Hepatic stellate cell (primary cell): Measurements from ENCODE around the gene CTF1.
"Not testable (repeated sequence)": the region's sequence is repeated elsewhere in the genome, so short reads cannot be mapped to it uniquely, and the experiment has no call there.

ENCODE experiments used
- DNase-seq: peaks from one replicate; pipeline ENCODE4 v3.0.0; 2011; ENCODE audit warnings: low spot score

The CTF1 gene

GRCh38 chr16:30931068-30931650 lies 34.7 kb downstream of the CTF1 start:
- DNase-seq = no peak

DNA sequence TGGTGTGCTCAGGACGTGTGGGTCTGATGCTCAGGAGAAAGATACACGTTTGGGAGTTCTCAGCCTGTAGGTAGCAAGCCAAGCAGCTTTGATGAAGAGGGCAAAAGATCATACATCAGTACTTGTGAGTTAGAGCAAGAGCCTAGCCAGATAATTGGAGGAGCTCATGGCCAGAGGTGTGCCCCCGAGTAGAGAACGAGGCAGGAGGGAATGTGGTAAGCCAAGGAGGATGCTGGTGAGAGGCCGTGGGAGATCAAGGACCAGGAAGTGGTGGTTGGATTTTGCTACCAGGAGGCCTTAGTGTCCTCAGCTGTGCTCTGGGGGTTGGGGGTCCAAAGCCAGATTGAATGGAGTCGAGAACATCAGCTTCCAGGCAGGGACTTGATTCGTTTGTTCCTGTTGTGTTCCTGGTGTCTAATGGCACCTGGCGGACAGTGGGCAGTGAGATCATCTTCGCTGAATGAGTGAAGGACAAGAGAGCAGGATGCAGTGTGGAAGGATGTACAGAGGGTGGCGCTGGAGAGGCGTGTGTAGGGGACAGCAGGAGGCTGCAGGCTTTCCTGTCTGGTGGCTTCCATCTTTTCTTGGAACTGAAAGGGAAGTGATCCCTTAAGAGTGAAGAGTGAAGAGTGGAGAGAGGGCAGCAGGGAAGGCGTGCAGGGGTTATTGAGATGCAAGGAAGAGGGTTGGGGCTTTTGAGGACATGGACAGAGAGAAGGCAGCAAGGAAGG lies 38.6 kb downstream of the CTF1 start:
- DNase-seq = peak; percentile 47

DNA sequence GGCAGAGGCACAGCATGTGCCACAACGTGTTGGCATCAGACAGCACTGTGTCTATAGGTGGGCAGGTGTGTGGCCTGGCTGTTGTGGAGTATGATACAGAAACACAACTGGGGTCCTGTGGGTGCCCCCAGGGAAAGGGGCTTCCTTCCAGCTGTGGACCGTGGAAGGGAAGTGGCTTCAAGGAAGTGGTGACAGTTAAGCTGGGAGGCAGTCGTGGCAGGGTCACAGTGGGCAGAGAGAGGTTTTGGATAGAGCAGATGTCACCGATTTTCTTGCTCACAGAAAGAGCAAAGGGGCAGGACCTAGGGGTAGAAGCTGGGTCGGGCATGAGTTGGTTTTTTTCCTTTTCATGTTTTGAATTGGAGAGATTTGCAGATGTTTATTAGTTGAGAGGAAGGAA lies 41.3 kb downstream of the CTF1 start:
- no peak for DNase-seq

DNA sequence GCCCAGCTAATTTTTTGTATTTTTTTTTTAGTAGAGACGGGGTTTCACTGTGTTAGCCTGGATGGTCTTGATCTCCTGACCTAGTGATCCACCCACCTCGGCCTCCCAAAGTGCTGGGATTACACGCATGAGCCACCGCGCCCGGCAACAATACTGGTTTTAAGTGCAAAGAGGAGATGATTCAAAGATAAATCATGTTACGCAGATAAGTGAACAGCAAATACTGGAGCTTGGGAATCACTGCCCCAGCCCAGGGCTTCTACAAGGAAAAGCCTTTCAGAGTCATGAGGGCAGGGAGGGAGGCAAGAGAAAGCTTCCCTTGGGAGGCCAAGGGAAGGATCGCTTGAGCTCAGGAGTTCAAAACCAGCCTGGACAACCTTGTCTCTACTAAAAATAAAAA lies 43.2 kb downstream of the CTF1 start:
- DNase-seq = not testable (repeated sequence)

DNA sequence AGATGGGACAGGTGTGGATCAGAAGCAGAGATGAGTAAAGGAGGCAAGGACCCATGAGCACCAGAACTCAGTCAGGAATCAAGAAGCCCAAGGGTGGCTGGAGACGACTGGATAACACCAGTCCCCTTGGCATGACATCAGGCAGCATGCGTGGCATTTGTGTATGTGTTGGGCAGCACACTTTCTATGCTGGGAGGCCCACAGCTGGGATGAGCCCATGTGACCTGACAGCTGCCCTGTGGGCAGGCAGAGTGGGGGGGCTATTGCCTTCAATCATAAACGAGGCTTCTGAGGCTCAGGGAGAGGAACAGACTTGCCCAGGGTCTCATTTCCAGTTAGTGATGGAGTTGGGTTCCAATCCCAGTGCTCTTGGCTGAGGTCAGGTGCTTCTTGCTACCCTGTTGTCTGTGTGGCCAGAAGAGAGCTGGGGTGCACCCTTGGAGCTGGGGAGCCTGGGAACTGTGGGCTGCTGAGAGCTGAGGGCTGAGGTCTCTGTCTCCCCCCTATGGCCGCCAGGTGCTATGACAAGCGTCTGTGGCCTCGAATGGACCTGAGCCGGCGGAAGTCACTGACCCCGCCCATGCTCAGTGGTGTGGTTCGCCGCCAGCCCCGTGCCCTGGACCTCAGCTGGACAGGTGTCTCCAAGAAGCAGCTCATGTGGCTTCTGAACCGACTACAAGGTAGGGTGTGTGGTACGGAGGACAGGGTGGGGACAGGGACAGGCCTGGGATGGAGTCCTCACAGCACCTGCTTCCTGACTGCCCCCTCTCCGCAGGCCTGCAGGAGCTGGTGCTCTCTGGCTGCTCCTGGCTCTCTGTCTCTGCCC lies 45.4 kb downstream of the CTF1 start:
- DNase-seq = peak; percentile 83

DNA sequence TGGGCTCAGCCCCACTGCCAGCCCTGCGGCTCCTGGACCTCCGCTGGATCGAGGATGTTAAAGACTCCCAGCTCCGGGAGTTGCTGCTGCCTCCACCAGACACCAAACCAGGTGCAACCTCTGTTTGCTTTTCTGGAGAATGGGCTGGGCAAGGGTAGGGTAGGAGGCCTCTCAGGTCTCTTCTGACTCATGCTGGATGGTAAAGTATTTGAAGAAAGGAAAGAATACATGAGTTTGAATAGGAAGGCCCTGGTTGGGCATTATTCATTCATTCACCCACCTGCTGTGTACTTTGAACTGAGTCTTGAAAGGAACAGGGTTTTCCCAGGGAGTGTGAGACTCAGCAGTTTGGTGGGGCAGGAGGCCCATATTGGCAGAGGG lies 46.0 kb downstream of the CTF1 start:
- DNase-seq = no peak

- DNase-seq = no peak
Measured at GRCh38 chr16:30944352-30944751, 47.9 kb downstream of the CTF1 start.

- no peak for DNase-seq
Measured at GRCh38 chr16:30946671-30947540, 50.5 kb downstream of the CTF1 start.

DNA sequence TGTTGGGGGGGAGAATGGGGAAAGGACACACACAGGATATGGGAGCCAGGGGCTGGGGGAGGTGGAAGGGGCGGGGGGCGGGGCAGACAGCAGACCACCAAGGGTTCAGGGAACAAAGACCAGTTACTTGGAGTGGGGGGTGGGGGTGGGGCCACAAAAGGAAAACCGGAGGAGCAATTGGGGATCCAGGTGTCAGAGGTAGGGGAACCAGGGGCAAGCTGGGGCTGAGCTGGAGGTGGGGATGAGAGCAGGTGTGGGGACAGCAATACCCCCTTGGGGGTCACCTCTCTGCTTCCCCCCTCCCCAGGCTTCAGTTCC lies 51.1 kb downstream of the CTF1 start:
- no peak for DNase-seq

GRCh38 chr16:30947859-30948666 lies 51.6 kb downstream of the CTF1 start:
- DNase-seq = peak; percentile 96

GRCh38 chr16:30948667-30949649 lies 52.5 kb downstream of the CTF1 start, which contains the start of gene ORAI3:
Gene ORAI3, plus strand, starts transcription at chr16:30949068. Its CDS starts 222 bp downstream, at chr16:30949290.
- peak; percentile 74 for DNase-seq

DNA sequence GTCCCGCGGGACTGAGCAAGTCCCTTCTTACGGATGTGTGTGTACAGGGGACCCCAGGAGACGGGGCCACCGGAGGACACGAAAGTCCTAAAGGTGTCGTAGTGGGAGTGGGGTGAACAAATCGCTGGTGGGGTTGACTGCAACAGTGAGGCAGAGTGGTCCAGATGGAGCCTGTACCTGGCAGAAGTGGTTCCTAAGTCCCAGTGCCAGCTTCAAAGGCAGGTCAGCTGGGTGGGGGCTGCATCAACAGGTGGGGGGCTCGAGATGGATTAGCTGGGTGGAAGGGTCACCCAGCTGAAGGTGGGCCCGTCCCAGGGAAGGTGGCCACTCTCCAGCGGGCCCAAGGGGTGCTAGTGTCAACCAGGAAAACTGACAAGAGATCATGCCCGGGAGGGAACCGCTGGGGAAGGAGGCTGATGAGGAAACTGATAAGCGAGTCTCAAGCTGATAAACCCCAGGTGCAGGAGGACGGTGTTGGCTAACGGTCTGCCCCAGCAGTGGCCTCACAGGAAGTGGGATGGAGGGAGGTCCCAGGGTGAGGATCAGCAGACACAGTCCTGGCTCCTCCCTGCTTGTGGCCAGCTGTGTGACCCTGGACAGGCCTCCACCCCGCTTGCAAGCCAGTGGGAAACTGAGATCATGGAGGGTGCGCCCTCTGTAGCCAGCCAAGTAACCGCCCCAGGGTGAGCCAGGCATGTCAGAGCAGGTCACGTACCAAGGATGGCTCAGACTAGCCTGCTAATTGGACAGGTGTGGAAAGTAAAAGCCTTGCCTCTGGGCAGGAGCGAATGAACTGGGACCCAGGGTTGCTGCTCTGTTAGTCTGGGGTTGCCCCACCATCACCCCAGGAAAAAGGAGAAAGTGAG lies 53.5 kb downstream of the CTF1 start:
- DNase-seq = peak; percentile 68

DNA sequence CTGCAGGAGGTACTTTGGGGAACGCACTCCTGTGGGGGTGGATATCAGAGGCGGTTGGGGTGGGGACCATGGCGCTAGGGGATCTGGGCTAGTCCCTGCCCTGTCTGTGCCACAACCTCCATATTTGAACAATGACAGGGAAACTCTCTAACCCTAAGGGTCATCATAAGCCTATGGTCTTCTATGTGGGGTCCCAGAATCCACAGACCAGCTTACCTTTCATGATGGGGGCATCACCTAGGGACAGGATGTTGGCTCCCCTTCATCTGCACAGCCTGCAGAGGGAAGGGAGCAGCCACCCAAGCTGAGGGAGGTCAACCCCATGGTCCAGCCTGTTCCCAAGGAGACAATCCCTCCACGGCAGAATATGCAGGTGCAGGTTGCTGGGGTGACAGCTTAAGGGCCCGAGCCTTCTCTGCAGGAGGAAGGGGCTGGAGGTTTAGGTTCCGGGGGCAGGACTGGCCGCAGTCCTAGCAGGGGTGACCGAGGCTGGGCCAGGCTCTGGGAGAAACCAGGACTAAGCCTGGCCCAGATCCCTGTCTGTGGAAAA lies 54.2 kb downstream of the CTF1 start:
- DNase-seq = no peak

GRCh38 chr16:30951193-30951592 lies 54.8 kb downstream of the CTF1 start:
- DNase-seq = no peak

- no peak for DNase-seq
Measured at GRCh38 chr16:30951750-30952149, 55.3 kb downstream of the CTF1 start.

- no peak for DNase-seq
Measured at GRCh38 chr16:30953111-30953510, 56.7 kb downstream of the CTF1 start.
